ENCODE measurements around the gene PACSIN3. TPM values are rescaled to one million over a fixed set of nuclear protein-coding genes. Genes with fewer than 3 reads are reported as not detected.

Gene PACSIN3
- total and polyA plus RNA-seq, 2 donors (not counting 3 experiments of a cell fraction or from before 2014, with no cell fraction given), result 15.2 to 27.2 TPM

DNA sequence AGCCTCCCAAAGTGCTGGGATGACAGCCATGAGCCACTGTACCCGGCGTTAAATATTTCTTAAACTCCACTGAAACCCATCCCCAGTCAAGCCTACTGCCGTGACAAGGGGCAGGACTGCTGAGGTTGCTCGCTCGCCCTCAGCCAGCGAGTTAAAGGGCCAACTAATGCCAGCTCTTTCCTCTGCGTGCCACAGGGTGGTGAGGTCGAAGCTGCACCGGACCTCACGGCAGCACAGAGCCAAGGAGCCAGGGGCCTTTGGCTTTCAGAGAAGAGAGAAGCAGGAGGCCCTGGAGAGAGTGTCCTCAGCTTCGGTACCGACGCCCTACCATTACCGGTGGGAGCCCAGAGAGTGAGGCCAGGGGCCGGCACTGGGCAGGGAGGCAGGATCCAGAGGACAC lies 22.3 kb downstream of the PACSIN3 start:
- dilution Hi-C loops (cut with MboI; ENCODE audit: extremely low pct_ligation_motif_present, low sequenced_read_pairs), result no loop called here
- peaks cover 11 to 44% of the 10 kb centered on the region in 2 experiments for H3K36me3 ChIP-seq (ENCODE audit: control insufficient read depth in 2 of 2, extremely low read depth in 1 of 2, insufficient read depth in 2 of 2, low read length in 2 of 2)
- no peaks in the 10 kb centered on the region for H3K4me1 ChIP-seq (ENCODE audit: control insufficient read depth, extremely low read depth, insufficient read depth, low read length)
- no peaks in the 10 kb centered on the region for H3K9me1 ChIP-seq (replicated peaks; ENCODE audit: control insufficient read depth, extremely low read depth, insufficient read depth, low read length)
- no peak for DNase-seq (ENCODE audit: low read depth, low spot score)
- no peak overlapping the region for H3K9ac ChIP-seq (replicated peaks; ENCODE audit: extremely low read depth, insufficient read depth, low read length)
- TF ChIP-seq JUN (IDR thresholded peaks at IDR 0.05; ENCODE audit: borderline replicate concordance, insufficient read depth, insufficient read length, low read depth), result no peak
- no peak for TF ChIP-seq MYC (IDR thresholded peaks at IDR 0.05; ENCODE audit: low read depth, low read length)
- TF ChIP-seq, protein P1, sequence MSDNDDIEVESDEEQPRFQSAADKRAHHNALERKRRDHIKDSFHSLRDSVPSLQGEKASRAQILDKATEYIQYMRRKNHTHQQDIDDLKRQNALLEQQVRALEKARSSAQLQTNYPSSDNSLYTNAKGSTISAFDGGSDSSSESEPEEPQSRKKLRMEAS (IDR thresholded peaks at IDR 0.05; ENCODE audit: insufficient read depth, insufficient read length), result no peak
- no peak for TF ChIP-seq POLR2A (IDR thresholded peaks at IDR 0.05; ENCODE audit: low read depth, low read length)
- TF ChIP-seq GATA2 (IDR thresholded peaks at IDR 0.05; ENCODE audit: insufficient read depth, insufficient read length, low read depth, low read length), result no peak
- TF ChIP-seq, protein P2, sequence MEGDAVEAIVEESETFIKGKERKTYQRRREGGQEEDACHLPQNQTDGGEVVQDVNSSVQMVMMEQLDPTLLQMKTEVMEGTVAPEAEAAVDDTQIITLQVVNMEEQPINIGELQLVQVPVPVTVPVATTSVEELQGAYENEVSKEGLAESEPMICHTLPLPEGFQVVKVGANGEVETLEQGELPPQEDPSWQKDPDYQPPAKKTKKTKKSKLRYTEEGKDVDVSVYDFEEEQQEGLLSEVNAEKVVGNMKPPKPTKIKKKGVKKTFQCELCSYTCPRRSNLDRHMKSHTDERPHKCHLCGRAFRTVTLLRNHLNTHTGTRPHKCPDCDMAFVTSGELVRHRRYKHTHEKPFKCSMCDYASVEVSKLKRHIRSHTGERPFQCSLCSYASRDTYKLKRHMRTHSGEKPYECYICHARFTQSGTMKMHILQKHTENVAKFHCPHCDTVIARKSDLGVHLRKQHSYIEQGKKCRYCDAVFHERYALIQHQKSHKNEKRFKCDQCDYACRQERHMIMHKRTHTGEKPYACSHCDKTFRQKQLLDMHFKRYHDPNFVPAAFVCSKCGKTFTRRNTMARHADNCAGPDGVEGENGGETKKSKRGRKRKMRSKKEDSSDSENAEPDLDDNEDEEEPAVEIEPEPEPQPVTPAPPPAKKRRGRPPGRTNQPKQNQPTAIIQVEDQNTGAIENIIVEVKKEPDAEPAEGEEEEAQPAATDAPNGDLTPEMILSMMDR (IDR thresholded peaks at IDR 0.05; ENCODE audit: extremely low read depth in 1 of 2, insufficient read depth in 1 of 2, low read depth in 1 of 2, low read length in 2 of 2), result no peak
- no peak for TF ChIP-seq FOS (IDR thresholded peaks at IDR 0.05; ENCODE audit: borderline replicate concordance, insufficient read depth, low read length)
- TF ChIP-seq EZH2 (IDR thresholded peaks at IDR 0.05; ENCODE audit: borderline replicate concordance, low read depth, low read length, severe bottlenecking), result no peak
- no peak for TF ChIP-seq POLR2AphosphoS5 (IDR thresholded peaks at IDR 0.05; ENCODE audit: insufficient read depth, low read depth, low read length)
- intact Hi-C loops (cut with micrococcal nuclease), result no loop called here
- H3K27me3 ChIP-seq (ENCODE audit: control insufficient read depth in 2 of 2, insufficient read depth in 2 of 2, low read length in 2 of 2), result no peaks in the 10 kb centered on the region
- H3K79me2 ChIP-seq (ENCODE audit: control insufficient read depth, insufficient read depth, low read length), result peaks cover 4% of the 10 kb centered on the region
- H3K4me3 ChIP-seq (replicated peaks in 1 of 3; ENCODE audit: insufficient read depth in 1 of 3, low read depth in 1 of 3, low read length in 3 of 3), result no peak overlapping the region
- POLR2A ChIA-PET, result no interaction called here
- CTCF ChIA-PET, result interaction anchor here (1.1 to 4.5 kb wide), 3 partner anchors 10 to 250 kb away, joined by 4 to 36 read pairs (median 7); partner anchors contain the start of gene NR1H3
- H3K4me2 ChIP-seq (ENCODE audit: insufficient read depth, low read length), result no peak overlapping the region
- no peak overlapping the region for H2AFZ ChIP-seq (ENCODE audit: low read depth, low read length)
- no peaks in the 10 kb centered on the region for H4K20me1 ChIP-seq (replicated peaks; ENCODE audit: control insufficient read depth, extremely low read depth, insufficient read depth, low read length)
- H3K27ac ChIP-seq (ENCODE audit: insufficient read depth, low read depth, low read length), result no peak overlapping the region
- BruUV-seq (replicated peaks), result no TSS peak
- no peak for FAIRE-seq
- no peaks in the 10 kb centered on the region for H3K9me3 ChIP-seq (replicated peaks; ENCODE audit: control insufficient read depth, insufficient read depth, low read length)

Measured in endothelial cell of umbilical vein (primary cell).